PFSK-1 (cell line): ENCODE data around the gene RIMS1.

Source experiments
- POLR2AphosphoS5 ChIP-seq: IDR thresholded peaks from 2 replicates; pipeline ENCODE4 v1.6.1; 2012; ENCODE audit warnings: low read depth, mild to moderate bottlenecking, control low read depth, low read length, moderate library complexity
- REST ChIP-seq, 2 experiments: IDR thresholded peaks; 2 replicates each; pipeline versions ENCODE4 v1.6.1 to v1.8.0; 2011 to 2012; ENCODE audit warnings: low read depth in 2 of 2, low read length in 2 of 2, control low read depth in 1 of 2, inconsistent platforms in 1 of 2, mild to moderate bottlenecking in 1 of 2, moderate library complexity in 1 of 2; ENCODE audit not compliant: insufficient read depth in 1 of 2

DNA sequence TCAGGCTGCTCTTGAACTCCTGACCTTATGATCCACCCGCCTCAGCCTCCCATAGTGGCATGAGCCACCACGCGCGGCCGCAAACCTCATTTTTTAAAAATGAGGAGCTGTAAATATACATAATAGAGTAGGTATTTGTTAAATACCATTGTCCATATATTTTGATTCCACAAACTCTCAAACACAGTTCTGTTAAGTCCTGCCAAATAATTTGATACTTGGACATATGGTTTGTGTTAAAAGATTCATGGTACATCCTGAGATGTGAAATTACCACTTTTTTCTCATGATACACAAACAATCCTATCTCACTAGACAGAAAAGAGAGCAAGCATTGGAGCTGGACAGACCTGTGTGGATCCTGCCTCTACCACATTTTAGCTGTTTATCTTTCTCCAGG, 401.5 kb downstream of the RIMS1 start:
- TF ChIP-seq POLR2AphosphoS5 (no peak), REST (IDR thresholded peaks at IDR 0.05; ENCODE audit: insufficient read depth in 1 of 2, low read depth in 2 of 2, low read length in 2 of 2) (no peak)
